NCI-H2196 (cell line): ENCODE data around the gene TBC1D1.
"Not testable (repeated sequence)": the region's sequence is repeated elsewhere in the genome, so short reads cannot be mapped to it uniquely, and the experiment has no call there.

Experiments
- DNase-seq: peaks from one replicate; lab custom pipeline; 2025; ENCODE audit not compliant: unreplicated experiment; lab: John Stamatoyannopoulos, UW

Gene TBC1D1

DNA sequence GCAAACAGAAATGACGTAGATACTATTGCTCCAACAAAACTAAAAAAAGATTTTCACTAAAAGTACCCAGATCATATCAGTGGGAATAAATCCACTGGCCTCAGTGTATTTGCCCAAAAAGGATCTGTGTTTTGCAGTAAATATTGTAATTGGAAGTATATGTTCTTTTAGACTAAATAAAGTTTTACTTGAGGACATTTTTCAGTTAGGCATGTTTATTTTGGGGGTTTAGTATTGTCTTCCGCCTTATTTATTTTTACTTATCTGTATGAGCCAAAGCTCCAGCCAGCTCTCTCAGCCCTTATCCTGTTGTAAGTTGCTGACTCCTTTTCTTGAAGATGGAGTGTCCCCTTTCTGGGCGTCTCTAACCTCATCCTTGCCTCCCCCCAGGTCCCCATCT is 119.1 kb downstream of the TBC1D1 start:
- DNase-seq, result no peak

DNA sequence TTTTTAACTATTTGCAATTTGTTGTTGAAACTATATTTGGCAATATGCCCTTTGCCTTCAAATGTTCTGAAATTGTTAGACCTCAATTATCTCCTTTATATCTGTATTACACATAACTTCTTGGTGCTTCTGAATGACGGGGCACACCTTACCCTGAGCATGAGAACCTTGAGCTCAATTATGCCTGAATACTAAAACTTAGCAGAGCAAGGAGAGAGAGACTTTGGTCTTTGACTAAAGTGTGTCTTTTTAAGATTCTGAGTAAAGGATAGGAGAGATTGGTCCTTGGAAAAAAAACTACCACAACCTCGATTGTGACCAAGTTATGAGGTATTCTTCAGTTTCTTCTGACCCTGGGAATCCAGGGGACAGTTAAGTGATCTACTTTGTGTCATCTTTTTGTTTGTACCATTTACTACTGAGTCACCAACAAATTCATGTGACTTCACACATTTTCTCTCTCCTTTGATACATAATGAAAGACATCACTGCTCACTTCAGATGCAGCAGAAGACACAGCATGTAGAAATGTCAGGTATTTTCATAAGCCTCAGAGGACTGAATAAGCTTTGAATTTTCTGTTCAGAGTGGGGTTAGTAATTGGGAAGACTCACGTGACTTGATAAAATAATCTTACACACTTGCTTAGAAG is 120.8 kb downstream of the TBC1D1 start:
- no peak for DNase-seq

- DNase-seq, result peak; percentile 28
These were observed 122.8 kb downstream of the TBC1D1 start for GRCh38 chr4:38013461-38014366.

GRCh38 chr4:38014421-38014852 is 123.6 kb downstream of the TBC1D1 start:
- DNase-seq, result no peak

DNA sequence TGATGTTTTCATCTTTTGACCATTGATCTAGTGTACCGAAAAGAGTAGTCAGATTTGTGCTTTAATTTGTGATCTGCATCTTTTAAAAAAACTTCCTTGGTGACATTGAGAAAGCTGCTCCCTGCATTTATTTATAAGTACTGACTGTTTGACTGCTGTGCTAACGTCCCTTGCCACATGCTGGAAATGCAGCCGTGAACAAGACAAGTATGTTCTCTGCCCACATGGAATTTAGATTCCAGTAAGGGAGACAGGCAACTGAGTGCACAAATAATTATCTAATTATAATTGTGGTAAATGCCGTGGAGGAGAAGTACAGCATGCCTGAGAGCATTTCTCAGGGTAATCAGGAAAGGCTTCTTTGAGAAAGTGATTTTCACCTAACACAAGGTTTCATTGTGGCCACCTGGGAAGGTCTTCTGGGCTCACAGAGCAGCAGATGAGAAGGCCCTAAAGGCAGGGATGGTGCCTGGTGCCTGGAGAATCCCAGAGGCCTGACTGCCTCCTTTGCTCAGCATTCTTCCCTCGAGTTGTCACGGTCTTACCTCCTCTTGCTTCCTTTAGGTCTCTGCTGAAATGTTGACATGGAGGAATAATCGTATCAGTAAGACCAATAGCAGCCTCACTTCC is 125.1 kb downstream of the TBC1D1 start:
- no peak for DNase-seq

GRCh38 chr4:38016698-38017097 is 125.8 kb downstream of the TBC1D1 start:
- DNase-seq, result no peak

DNA sequence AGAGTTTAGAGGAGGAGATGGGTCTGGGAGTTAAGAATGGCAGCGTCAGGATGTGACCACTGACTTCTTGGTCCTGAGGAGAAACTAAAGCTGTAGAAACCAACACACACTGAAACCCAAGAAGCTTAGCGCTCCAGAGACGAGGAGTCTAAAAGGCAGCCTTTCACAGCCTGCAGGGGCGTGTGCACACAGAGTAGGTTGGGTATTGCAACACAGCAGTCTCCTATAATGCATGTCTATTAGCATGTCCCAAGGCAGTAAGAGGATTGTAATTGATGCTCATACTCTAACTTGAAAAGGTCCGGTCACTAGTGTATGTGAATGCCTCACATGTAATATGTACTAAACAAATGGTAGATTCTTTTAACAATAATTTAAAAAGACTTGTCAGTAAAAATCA is 126.7 kb downstream of the TBC1D1 start:
- DNase-seq, result no peak

DNA sequence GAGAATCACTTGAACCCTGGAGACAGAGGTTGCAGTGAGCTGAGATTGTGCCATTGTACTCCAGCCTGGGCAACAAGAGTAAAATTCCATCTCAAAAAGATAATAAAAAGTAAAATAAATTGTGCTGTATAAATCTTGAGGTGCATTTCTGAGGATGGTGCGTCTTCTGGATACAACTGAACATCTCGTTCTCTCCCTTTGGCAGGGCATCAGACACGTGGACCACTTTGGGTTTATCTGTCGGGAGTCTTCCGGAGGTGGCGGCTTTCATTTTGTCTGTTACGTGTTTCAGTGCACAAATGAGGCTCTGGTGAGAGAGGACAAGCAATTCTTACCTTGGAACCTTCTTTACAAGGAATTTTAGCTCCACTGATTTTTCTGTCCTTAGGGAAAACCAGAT is 129.5 kb downstream of the TBC1D1 start:
- no peak for DNase-seq

DNA sequence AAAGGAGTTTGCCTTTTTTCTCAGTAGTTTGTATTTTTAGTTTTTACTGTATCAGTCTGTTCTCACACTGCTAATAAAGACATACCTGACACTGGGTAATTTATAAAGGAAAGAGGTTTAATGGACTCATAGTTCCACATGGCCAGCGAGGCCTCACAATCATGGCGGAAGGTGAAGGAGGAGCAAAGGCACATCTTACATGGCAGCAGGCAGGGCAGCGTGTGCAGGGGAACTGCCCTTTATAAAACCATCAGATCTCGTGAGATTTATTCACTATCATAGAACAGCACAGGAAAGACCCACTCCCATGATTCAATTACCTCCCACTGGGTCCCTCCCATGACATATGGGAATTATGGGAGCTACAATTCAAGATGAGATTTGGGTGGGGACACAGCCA is 130.1 kb downstream of the TBC1D1 start:
- DNase-seq, result not testable (repeated sequence)

- DNase-seq, result no peak
These were observed 130.9 kb downstream of the TBC1D1 start for GRCh38 chr4:38021751-38022150.

DNA sequence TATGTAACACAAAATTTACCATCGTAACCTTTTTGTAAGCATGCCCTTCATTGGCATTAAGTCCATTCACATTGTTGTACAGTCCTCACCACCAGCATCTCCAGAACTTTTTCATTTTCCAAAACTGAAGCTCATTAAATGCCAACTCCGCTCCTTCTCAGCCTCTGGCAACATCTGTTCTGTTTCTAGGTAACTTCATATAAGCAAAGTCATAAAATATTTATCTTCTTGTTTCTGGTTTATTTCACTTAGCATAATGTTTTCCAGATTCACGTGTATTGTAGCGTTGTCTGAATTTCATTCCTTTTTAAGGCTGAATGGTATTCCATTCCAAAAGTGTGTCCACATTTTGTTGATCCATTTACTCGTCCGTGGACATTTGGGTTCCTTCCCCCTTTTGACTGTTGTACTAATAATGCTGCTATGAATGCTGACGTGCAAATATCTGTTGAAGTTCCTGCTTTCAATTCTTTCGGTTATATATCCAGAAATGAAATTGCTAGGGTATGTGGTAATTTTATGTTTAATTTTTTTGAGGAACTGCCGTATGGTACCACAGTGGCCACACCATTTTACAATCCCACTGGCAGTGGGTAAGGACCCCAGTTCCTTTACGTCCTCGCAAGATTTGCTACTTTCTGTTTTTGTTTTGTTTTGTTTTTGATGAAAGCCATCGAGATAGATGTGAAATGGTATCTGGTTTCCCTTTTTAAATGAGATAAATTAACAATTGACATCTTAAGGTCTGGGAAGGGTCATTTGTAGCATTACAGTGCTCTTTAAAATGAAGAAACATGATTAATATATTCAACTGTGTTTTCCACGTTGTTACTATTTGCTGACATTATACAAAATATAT is 132.7 kb downstream of the TBC1D1 start:
- no peak for DNase-seq

- no peak for DNase-seq
These were observed 133.3 kb downstream of the TBC1D1 start for GRCh38 chr4:38024206-38024509.

GRCh38 chr4:38025665-38026064 is 134.8 kb downstream of the TBC1D1 start:
- DNase-seq, result no peak

DNA sequence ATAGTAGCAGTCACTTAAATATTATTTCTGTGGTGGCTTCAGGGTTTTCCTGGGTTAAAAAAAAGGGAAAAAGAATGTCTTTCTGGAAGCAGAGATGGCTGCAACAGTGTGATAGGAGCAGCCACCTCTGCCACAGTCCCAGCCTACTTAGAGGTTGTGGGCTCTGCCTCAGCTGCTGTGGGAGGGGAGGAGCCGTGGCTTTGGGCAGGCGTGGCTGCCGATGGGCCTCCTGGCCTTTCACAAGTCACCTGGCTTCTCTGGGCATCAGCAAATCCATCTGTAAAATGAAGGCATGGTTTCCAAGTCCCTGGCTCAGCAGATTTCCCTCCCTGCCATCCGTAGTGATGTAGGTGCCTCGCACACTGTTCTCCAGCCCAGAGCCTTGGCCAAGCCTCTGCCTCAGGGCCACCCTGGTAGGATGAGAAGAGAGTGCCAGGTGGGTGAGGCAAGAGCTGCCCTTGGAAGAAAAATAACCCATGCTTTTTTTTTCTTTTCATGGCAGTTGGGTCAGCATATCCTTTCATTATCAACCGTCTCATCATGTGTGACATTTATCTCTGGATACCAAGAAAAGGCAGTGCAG is 135.4 kb downstream of the TBC1D1 start:
- DNase-seq, result no peak

DNA sequence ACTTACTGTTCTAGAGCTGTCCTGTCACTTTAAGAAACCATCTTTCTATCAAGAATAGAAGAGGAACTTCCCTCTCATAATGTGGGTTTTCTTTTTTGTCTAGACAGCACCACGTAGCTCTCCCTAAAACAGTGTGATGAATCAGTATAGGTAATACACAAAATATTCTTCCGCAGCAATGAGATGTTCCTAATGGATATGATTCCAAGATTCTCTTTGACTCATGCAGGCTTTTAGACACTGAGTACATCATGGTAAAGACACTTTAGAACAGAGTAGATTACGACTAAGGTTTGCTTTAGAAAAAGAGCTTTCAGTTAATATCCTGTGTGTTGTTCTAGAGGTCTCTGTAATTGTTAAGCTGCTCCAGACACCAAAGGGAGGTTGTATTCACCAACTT is 139.1 kb downstream of the TBC1D1 start:
- no peak for DNase-seq

GRCh38 chr4:38034986-38035882 is 144.3 kb downstream of the TBC1D1 start:
- DNase-seq, result peak; percentile 69

GRCh38 chr4:38036548-38036947 is 145.7 kb downstream of the TBC1D1 start:
- no peak for DNase-seq

- DNase-seq, result no peak
These were observed 146.7 kb downstream of the TBC1D1 start for GRCh38 chr4:38037612-38038011.

GRCh38 chr4:38040619-38041018 is 149.7 kb downstream of the TBC1D1 start:
- no peak for DNase-seq

GRCh38 chr4:38044060-38044459 is 153.2 kb downstream of the TBC1D1 start:
- no peak for DNase-seq
